Right lung (tissue), 5 donors: ENCODE measurements around the gene PCDHGA2. TPM values are rescaled to one million over a fixed set of nuclear protein-coding genes. Genes with fewer than 3 reads are reported as not detected.
"Not testable (repeated sequence)": the region's sequence is repeated elsewhere in the genome, so short reads cannot be mapped to it uniquely, and the experiment has no call there.

Experiments
- DNase-seq, 2 donors: peaks; one replicate each; pipeline ENCODE4 v3.0.0-alpha.2; 2013
- polyA plus RNA-seq, 5 donors: library from polyadenylated mRNA; unstranded; fragments of 120-200 nt; gene quantifications; one replicate each; pipeline versions ENCODE4 v1.2.1 to v1.2.3, GENCODE V29; 2013; ENCODE audit warnings: inconsistent platforms in 1 of 5, low replicate concordance in 1 of 5; ENCODE audit not compliant: insufficient read length in 5 of 5, insufficient read depth in 1 of 5

PCDHGA2 gene
- polyA plus RNA-seq, 5 donors: 3.0 to 7.3 (median 4.2) TPM

DNA sequence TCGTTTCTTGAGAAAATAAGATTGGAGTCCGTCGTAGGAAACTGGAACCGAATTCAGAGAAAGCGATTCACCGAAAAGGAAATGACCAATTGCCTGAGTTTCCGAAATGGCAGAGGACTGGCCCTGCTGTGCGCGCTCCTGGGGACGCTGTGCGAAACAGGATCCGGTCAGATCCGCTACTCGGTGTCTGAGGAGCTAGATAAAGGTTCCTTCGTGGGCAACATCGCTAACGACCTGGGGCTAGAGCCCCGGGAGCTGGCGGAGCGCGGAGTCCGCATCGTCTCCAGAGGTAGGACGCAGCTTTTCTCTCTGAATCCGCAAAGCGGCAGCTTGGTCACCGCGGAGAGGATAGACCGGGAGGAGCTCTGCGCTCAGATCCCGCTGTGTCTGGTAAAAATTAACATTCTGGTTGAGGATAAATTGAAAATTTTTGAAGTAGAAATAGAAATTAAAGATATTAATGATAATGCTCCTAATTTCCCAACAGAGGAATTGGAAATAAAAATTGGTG, 5.4 kb downstream of the PCDHGA2 start:
- DNase-seq: no peak

DNA sequence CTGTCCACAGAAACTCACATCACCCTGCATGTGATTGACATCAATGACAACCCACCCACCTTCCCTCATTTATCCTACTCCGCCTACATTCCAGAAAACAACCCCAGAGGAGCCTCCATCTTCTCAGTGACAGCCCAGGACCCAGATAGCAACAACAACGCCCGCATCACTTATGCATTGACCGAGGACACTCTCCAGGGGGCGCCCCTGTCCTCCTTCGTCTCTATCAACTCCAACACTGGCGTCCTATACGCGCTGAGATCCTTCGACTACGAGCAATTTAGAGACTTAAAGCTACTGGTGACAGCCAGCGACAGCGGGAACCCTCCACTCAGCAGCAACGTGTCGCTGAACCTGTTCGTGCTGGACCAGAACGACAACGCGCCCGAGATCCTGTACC, 6.8 kb downstream of the PCDHGA2 start:
- no peak for DNase-seq

DNA sequence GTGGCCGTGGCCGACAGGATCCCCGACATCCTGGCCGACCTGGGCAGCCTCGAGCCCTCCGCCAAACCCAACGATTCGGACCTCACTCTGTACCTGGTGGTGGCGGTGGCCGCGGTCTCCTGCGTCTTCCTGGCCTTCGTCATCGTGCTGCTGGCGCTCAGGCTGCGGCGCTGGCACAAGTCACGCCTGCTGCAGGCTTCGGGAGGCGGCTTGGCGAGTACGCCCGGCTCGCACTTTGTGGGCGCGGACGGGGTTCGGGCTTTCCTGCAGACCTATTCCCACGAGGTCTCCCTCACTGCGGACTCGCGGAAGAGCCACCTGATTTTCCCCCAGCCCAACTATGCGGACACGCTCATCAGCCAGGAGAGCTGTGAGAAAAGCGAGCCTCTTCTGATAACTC, 7.5 kb downstream of the PCDHGA2 start:
- DNase-seq: not testable (repeated sequence)

DNA sequence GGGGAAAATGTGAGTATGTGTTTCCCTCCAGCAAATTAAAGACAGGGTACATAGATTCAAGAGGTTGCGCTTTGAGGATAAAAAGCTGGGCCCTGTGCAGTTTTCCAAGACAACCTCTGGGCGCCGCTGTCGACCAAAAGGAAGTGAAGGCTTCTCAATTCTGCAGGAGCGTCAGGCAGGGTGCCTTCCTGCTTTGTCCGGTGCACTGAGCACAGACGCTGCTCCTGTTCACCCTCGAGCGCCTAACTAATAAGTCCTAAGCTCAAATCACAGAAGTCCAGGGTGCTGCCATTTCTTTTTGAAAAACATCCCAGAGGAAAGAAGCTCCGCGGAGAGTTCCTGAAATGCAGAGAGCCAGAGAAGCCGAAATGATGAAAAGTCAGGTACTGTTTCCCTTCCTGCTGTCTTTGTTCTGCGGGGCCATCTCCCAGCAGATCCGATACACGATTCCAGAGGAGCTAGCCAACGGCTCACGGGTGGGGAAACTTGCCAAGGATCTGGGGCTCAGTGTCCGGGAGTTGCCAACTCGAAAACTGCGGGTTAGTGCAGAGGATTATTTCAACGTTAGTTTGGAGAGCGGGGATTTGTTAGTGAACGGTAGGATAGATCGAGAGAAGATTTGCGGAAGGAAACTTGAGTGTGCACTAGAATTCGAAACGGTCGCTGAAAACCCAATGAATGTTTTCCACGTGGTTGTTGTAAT, 11.5 kb downstream of the PCDHGA2 start, which contains the start of gene PCDHGB1:
PCDHGB1 (plus strand) TSS at position 183 of the 703 bp plus-strand sequence; CDS start at position 345, 162 bp downstream.
- DNase-seq: no peak

DNA sequence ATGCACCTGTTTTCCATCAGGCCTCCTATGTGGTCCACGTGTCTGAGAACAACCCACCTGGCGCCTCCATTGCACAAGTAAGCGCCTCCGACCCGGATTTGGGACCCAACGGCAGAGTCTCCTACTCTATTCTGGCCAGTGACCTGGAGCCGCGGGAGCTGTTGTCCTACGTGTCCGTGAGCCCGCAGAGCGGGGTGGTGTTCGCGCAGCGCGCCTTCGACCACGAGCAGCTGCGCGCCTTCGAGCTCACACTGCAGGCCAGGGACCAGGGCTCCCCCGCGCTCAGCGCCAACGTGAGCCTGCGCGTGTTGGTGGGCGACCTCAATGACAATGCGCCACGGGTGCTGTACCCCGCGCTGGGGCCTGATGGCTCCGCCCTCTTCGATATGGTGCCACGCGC, 13.0 kb downstream of the PCDHGA2 start:
- DNase-seq: no peak

DNA sequence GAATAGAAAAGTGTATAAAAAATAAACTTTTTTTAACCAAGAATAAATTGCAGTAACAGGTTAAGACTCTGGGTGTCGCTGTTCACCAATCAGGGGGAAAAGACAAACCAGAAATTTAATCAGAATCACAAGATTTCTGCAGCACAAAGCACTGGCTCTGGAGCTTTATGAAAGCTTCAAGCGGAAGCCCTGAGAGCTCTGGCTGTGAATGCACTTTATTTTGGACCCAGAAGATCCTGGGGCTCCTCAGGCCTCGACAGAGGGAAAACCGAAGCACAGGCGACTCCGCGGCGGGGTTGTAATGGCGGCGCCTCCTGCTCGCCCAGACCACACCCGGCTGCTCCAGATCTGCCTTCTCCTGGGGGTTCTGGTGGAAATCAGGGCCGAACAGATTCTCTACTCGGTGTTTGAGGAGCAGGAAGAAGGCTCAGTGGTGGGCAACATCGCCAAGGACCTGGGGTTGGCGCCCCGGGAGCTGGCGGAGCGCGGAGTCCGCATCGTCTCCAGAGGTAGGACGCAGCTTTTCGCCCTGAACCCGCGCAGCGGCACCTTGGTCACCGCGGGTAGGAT, 16.4 kb downstream of the PCDHGA2 start, which contains the start of gene PCDHGA4:
PCDHGA4 (plus strand) TSS at position 122 of the 570 bp plus-strand sequence; CDS start at position 209, 87 bp downstream.
- DNase-seq: no peak

DNA sequence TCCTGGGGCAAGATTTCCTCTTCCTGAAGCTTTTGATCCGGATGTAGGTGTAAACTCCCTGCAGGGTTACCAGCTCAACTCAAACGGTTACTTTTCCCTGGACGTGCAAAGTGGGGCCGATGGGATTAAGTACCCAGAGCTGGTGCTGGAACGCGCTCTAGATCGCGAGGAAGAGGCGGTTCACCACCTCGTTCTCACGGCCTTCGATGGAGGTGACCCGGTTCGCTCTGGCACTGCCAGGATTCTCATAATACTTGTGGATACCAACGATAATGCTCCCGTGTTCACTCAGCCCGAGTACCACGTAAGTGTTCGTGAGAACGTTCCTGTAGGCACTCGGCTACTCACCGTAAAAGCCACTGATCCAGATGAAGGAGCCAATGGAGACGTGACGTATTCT, 17.1 kb downstream of the PCDHGA2 start:
- DNase-seq: no peak

DNA sequence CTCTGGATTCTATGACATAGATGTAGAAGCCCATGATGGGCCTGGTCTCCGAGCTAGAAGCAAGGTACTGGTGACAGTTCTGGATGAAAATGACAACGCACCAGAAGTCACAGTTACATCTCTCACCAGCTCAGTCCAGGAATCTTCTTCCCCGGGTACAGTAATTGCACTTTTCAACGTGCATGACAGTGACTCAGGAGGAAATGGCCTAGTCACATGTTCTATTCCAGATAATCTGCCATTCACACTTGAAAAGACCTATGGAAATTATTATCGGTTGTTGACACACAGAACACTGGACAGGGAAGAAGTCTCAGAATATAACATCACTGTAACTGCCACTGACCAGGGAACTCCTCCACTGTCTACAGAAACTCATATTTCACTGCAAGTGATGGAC, 17.6 kb downstream of the PCDHGA2 start:
- no peak for DNase-seq

DNA sequence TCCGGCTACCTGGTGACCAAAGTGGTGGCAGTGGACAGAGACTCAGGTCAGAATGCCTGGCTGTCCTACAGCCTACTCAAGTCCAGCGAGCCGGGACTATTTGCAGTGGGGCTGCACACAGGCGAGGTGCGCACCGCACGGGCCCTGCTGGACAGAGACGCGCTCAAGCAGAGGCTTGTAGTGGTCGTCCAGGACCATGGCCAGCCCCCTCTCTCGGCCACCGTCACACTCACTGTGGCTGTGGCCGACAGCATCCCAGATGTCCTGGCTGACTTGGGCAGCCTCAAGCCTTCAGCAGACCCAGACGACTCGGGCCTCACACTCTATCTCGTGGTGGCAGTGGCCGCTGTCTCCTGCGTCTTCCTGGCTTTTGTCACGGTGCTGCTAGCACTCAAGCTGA, 18.4 kb downstream of the PCDHGA2 start:
- no peak for DNase-seq

DNA sequence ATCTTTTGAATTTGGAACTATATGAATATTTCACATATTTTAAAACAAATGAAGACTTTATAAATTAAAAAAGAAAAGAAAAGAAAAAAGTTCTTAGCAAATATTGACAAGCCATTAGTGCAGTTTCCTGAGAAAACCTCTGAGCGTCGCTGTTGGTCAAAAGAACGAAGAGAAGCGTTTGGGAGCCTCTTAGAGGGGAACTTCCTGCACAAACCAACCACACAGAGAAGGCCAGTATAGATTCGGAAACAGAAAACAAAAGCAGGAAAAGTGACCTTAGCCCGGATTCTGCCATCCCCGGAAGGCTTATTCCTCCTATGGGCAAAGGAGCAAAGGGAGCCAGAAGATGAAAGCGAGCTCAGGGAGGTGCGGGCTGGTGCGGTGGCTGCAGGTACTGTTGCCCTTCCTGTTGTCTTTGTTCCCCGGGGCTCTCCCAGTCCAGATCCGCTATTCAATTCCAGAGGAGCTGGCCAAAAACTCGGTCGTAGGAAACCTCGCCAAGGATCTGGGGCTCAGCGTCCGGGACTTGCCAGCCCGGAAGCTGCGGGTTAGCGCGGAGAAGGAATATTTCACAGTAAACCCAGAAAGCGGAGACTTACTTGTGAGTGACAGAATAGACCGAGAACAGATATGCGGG, 21.3 kb downstream of the PCDHGA2 start, which contains the start of gene PCDHGB2:
PCDHGB2 (plus strand) TSS at position 205 of the 637 bp plus-strand sequence; CDS start at position 347, 142 bp downstream.
- no peak for DNase-seq

DNA sequence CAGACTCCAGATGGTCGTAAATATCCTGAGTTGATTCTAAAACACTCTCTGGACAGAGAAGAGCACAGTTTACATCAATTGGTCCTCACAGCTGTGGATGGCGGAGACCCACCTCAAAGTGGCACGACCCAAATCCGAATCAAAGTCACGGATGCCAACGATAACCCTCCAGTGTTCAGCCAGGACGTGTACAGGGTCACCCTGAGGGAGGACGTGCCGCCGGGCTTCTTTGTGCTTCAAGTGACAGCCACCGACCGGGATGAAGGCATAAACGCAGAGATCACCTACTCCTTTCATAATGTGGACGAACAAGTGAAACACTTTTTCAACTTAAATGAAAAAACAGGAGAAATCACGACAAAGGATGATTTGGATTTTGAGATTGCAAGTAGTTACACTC, 22.1 kb downstream of the PCDHGA2 start:
- DNase-seq: no peak

DNA sequence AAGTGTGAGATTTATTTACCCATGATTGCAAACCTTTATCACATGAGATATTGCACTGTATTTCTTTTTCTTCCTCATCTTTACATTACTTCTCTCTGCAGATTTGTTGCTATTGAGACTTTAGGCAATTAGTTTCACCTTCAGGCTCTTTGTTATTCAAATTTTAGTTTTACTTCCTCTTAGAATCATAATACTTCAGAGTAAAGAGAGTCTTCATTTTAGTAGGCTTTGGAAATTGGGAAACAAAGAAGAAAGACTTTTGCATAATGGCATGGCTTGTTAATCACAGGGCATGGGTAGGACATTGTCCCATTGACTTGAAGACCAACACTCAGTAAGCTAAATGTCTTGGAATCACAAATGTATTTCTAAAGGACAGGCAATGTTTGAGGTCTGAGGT, 24.2 kb downstream of the PCDHGA2 start:
- no peak for DNase-seq

DNA sequence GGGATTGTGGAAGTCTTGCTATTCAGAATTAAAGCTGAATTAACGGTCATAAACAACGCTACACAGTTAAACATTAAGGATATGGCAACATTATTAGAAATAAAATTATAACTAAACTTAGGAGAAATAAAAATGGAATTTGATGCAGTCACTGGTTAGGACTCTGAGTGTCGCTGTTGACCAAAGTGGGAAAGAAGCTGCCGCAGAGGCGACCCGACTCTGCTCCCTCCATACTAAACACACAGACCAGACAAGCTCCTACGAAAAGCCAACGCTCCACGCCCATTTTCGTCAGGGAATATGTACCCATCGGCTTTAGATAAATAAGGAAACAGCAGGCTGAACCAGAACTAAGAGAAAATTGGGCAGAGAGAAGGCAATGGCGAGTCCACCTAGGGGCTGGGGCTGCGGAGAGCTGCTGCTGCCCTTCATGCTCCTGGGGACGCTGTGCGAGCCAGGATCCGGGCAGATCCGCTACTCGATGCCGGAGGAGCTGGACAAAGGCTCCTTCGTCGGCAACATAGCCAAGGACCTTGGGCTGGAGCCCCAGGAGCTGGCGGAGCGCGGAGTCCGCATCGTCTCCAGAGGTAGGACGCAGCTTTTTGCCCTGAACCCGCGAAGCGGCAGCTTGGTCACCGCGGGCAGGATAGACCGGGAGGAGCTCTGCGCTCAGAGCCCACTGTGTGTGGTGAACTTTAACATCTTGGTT, 25.5 kb downstream of the PCDHGA2 start, which contains the start of gene PCDHGA5:
PCDHGA5 (plus strand) TSS at position 211 of the 709 bp plus-strand sequence; CDS start at position 380, 169 bp downstream.
- no peak for DNase-seq

DNA sequence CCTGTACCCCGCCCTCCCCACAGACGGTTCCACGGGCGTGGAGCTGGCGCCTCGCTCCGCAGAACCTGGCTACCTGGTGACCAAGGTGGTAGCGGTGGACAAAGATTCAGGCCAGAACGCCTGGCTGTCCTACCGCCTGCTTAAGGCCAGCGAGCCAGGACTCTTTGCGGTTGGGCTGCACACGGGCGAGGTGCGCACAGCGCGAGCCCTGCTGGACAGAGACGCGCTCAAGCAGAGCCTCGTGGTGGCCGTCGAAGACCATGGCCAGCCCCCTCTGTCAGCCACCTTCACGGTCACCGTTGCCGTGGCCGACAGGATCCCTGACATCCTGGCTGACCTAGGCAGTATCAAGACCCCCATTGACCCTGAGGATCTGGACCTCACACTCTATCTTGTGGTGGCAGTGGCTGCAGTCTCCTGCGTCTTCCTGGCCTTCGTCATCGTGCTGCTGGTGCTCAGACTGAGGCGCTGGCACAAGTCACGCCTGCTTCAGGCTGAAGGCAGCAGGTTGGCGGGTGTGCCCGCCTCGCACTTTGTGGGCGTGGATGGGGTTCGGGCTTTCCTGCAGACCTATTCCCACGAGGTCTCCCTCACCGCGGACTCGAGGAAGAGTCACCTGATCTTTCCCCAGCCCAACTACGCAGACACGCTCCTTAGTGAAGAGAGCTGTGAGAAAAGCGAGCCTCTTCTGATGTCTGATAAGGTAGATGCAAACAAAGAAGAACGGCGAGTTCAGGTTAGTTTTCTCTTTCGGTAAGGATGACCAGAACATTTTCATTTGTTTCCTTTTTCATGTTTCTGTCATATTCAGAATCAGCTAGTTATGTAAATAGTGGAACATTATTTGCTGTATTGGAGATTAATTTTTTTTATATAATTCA, 27.7 kb downstream of the PCDHGA2 start:
- no peak for DNase-seq

DNA sequence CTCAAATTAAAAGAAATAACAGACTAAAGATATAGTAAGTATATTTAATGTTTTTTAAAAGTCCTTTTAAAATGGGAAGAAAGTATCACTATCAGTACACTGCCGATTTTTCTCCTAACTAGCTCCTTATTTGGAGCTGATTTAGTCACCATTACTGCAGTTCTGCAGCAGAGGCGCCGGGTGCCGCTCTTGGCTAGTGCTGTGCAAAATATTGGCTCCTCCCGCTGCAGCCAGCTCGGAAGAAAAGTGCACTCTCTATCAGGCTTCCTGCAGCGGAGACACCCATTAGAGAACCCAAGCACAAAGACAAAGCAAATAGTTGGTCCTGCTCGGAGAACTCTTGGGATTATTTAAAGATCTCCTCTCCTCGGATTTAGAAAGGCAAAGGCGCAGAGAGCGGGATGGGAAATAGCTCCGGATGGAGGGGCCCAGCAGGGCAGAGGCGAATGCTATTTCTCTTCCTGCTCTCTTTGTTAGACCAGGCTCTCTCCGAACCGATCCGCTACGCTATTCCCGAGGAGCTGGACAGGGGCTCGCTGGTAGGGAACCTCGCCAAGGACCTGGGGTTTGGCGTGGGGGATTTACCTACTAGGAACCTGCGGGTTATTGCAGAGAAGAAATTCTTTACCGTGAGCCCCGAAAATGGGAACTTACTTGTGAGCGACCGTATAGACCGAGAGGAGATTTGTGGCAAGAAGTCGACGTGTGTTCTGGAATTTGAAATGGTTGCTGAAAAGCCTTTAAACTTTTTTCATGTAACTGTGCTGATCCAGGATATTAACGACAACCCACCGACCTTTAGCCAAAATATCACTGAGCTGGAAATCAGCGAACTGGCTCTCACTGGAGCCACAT, 31.7 kb downstream of the PCDHGA2 start, which contains the start of gene PCDHGB3:
PCDHGB3 (plus strand) TSS at position 249 of the 855 bp plus-strand sequence; CDS start at position 402, 153 bp downstream.
- DNase-seq: no peak

DNA sequence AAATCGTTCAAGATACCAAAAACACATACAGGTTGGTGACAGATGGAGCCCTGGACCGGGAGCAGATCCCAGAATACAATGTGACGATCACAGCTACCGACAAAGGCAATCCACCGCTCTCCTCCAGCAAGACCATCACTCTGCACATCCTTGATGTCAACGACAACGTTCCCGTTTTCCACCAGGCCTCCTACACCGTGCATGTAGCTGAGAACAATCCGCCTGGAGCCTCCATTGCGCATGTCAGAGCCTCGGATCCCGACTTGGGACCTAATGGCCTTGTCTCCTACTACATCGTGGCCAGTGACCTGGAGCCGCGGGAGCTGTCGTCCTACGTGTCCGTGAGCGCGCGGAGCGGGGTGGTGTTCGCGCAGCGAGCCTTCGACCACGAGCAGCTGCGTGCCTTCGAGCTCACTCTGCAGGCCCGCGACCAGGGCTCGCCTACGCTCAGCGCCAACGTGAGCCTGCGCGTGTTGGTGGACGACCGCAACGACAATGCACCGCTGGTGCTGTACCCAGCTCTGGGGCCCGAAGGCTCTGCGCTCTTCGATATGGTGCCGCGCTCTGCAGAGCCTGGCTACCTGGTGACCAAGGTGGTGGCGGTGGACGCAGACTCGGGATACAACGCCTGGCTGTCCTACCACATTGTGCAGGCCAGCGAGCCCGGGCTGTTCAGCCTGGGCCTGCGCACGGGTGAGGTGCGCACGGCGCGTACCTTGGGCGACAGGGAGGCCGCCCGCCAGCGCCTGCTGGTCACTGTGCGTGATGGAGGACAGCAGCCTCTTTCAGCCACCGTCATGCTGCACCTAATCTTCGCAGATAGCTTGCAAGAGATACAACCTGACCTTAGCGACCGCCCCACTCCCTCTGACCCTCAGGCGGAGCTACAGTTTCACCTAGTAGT, 33.3 kb downstream of the PCDHGA2 start:
- no peak for DNase-seq

DNA sequence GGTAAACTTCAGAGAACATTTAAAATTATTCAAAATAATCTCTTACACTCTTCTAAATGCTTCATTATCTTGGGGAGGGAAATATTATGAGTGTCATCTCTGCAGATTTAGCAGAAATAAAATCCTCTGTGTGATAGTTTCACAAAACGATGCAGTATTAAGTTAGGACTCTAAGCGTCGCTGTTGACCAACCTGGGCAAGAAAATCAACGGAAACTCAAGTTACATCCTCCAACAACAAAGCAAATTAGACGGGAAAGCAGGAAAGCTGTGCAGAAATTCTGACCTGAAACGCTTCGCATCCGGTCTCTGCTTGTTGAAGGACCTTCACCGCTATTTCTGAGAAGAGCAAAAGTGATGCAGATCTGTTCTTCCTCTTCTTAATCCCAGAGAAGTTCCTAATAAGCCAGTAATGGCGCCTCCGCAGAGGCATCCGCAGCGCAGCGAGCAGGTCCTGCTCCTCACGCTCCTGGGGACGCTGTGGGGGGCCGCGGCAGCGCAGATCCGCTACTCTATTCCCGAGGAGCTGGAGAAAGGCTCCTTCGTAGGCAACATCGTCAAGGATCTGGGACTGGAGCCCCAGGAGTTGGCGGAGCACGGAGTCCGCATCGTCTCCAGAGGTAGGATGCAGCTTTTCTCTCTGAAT, 35.2 kb downstream of the PCDHGA2 start, which contains the start of gene PCDHGA6:
PCDHGA6 (plus strand) TSS at position 219 of the 645 bp plus-strand sequence; CDS start at position 412, 193 bp downstream.
- DNase-seq: no peak

DNA sequence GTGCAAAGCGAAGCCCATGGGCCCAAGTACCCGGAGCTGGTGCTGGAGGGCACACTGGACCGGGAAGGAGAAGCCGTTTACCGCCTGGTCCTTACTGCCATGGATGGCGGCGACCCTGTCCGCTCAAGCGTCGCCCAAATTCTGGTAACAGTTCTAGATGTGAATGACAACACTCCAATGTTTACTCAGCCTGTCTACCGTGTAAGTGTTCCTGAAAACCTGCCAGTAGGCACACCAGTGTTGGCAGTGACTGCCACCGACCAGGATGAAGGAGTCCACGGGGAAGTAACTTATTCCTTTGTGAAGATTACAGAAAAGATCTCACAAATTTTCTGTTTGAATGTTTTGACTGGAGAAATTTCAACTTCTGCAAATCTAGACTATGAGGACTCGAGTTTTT, 36.1 kb downstream of the PCDHGA2 start:
- no peak for DNase-seq
